ENCODE measurements around the gene UBE2F.
"Not testable (repeated sequence)": the region's sequence is repeated elsewhere in the genome, so short reads cannot be mapped to it uniquely, and the experiment has no call there.

UBE2F gene

DNA sequence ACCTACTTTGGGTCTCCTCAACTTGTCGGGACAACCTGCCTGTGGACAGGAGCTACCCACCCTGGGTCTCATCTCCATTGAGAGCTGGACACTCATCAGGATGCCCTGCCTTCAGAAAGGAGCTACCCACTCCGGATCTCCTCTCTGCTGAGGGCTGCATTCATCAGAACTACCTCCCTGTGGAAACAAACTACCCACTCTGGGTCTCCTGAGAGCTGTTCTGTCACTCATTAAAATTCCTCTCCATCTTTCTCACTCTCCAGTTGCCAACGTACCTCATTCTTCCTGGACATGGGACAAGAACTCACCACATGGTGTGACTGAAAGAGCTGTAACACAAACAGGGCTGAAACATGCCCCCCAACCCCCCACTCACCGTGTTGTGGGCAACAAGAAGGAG lies 22.5 kb upstream of the UBE2F start:
- DNase-seq (ENCODE audit: low read depth): no peak

DNA sequence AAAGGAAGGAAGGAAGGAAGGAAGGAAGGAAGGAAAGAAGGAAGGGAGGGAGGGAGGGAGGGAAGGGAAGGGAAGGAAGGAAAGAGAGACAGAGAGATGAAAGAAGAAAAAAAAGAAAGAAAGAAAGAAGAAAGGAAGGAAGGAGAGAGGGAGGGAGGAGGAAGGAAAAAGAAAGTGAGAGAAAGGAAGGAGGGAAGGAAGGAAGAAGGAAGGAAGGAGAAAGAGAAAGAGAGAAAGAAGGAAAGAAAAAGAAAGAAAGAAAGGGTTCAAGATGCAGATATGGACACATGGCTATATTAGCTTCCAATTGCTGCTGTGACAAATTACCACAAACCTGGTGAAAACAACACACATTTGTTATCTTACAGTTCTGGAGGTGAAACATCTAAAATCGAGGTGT lies 20.4 kb upstream of the UBE2F start:
- DNase-seq (ENCODE audit: low read depth): no peak

DNA sequence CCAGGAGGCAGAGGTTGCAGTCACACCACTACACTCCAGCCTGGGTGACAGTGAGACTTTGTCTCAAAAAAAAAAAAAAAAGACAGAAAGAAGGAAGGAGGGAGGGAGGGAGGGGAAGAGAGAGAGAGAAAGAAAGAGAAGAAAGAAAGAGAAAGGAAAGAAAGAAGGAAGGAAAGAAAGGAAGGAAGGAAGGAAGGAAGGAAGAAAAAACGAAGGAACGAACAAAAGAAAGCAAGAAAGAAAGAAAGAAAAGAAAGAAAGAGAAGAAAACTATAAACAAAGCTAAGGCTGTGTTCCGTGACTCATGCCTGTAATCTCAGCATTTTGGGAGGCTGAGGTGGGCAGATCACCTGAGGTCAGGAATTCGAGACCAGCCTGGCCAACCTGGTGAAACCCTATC lies 15.5 kb upstream of the UBE2F start:
- DNase-seq (ENCODE audit: low read depth): not testable (repeated sequence)

DNA sequence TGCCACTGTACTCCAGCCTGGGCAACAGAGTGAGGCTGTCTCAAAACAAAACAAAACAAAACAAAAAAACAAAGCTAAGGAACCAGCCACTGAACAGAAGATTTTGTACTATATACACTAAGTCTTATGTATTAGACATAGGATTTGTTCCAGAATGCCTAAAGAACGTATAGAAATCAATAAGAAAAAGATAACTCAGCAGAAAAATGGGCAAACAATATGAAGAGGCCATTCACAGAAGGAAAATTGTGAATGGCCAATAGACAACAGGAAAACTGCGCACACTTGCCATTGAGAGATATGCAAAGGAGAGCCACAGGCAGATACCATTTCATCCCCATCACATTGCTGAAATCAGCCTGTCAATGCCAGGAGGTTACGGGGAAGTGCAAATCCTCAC lies 14.9 kb upstream of the UBE2F start:
- DNase-seq (ENCODE audit: low read depth): no peak

DNA sequence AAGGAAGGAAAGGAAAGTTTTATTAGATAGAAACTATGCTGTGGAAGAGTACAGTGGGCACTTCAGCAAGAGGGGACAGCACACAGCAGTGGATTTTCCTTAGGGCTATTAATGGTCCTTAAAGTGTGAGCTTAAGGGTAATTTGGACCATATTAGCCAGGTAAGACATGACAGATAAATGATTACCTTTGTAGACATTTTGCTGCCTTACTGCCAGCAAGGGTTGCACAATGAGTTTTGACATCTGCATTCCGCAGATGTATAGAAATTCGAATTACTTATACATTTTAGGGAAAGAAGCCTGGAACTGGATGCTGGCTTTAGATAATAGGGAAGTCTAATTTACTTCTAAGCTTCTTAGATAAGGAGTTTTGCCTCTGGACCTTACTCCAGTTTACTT lies 14.0 kb upstream of the UBE2F start:
- no peak for DNase-seq (ENCODE audit: low read depth)

DNA sequence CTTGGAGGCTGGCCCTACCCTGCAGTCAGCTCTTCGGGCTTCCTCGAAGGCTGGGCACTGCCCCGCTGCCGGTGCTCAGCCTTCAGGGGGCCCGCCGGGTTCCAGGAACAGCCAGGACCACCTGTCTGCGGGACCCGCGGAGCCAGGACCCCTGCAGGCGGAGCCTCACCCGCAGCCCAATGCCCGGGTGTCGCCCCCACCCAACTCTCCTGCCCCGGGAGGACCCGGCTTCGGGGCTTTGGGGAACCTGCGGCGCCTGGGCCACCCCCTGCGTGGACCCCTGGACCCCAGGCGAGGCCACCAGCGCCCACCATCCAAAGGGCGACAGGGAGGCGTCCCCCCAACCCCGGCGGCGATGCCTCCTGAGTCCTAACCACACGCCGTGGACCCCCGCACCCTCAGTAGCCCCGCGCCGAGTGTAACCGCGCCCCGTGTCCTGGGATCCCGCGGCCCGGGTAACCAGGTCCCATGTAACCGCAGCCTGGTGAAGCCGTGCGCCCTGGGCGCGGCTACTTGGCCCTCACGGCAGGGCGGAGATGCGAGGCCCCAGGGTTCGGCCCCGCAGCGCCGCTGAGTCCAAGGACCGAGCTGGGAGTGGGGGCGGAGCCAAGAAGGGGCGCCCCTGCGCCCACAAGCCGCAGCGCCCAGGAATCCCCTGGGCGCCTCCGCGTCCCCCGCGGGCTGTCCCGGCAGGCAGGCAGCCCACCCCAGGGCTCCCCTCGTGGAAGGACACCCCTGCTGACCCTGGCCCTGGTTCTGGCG lies 11.0 kb upstream of the UBE2F start:
- no peak for DNase-seq (ENCODE audit: low read depth)

DNA sequence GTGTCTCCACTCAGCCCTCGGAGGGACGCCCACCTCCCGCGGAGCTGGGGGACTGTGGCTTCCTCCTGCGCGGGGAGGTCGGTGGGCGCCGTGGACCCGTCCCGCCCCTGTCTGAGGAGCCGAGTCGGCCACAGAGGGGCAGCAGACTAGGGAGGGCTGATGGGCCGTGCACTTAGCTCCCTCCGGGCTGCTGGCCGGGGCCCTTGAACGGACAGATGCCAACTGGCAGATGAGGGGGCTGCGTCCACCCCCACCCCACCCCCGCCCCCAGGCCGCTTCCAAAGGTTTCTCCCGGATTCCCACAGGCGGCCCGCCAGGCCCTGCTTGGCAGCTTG lies 10.4 kb upstream of the UBE2F start:
- no peak for DNase-seq (ENCODE audit: low read depth)

DNA sequence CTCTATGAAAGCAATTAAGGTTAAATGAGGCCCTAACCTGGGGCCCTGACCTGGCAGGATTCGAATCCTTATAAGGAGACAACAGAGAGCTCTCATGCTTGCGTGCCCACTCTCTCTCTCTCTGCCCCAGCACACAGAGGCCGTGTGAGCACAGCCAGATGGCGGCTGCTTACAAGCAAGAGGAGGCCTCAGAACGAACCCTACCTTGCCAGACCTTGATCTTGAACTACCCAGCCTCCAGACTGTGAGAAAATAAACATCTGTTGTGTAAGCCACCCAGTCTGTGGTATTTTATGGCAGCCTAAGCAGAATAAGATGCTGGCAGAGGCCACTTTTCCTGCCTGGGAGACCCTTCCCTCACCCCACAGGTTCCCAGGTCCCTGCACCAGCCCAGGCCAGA lies 5.2 kb upstream of the UBE2F start:
- no peak for DNase-seq (ENCODE audit: low read depth)

DNA sequence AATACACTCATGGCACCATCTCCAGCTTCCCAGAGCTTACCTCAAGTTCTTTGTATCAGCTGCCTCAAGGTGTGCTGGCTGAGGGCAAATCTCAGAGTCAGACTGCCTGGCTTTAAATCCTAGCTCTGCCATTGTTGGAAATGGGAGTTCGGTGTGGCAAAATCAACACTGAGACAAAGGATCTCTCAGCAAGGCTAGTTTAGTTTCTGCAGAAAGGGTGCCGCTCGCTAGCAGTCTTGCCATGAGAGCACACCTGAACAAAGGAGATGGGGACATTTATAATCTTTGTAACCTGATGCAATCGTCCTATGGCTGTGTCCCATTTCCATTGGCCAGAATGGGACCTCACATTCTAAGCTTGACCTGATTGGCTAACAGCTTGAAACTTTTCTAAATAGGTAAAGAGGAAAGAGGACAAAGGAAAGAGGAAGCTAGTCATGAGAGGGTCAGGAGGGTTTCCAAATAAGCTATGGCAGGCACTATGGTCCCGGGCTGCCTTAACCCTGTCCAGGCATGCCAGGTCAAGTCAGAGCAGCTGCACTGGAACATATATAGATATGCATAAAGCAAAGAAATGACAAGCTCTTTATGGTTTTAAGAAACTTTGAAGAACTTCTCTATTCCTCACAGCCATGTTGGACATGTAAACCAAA lies 4.3 kb upstream of the UBE2F start:
- no peak for DNase-seq (ENCODE audit: low read depth)

DNA sequence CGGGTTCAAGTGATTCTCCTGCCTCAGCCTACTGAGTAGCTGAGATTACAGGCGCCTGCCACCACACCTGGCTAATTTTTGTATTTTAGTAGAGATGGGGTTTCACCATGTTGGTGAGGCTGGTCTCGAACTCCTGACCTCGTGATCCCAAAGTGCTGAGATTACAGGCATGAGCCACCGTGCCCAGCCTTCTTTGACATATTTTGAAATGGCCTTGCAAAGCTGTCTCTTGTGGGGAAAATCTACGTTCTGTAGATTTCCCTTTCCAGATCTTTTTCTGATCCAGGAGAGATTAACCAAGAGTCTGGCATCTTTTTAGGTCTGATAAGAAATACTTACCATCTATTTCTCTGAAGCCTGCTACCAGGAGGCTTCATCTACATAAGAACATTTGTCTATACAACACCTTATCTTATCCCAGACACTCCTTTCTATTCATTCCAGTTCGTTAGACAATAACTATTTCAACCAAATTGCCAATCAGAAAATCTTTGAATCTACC lies 3.3 kb upstream of the UBE2F start:
- not testable (repeated sequence) for DNase-seq (ENCODE audit: low read depth)

DNA sequence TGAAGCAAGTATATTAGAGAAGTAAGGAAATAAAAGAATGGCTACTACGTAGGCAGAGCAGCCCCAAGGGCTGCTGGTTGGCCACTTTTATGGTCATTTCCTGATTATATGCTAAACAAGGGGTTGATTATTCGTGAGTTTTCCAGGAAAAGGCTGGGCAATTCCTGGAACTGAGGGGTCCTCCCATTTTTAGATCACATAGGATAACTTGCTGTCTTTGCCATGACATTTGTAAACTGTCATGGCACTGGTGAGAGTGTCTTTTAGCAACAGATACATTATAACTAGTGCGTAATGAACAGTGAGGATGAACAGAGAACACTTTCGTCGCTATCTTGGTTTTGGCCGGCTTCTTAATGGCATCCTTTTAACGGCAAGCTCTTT lies 2.6 kb upstream of the UBE2F start:
- no peak for DNase-seq (ENCODE audit: low read depth)

DNA sequence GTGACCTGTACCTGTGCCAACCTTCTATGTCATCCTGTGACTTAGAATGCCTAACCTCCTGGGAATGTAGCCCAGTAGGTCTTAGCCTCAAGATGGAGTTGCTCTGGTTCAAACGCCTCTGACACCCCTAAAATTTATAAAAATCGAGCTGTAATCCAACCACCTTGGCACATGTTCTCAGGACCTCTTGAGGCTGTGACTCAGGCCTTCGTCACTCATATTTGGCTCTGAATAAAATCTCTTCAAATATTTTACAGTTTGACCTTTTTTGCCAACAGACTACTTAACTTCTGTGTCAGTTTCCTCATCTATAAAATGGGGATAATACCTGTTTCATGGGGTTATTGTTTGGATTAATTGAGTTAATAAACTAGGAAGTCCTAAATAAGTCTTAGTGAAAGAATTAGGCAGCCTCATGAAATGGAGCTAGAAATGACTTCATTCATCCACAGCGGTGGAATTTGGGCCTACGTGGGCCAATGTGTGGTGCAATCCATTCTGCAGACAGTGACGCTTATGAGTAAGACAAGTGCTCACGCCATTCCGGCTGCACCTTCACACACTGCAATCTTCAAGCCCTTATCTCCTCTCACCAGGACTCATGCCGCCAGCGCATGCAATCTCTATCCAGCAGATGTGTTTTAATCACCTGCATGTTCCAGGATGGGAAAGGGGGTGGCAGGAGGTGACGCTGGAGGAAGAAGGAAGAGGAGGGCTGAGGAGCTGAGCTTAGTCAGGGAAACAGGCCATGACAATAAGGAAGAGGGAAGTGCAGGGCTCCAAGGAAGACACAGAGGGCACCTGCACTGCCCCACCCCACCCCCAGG lies 2.0 kb upstream of the UBE2F start:
- DNase-seq (ENCODE audit: low read depth): no peak

DNA sequence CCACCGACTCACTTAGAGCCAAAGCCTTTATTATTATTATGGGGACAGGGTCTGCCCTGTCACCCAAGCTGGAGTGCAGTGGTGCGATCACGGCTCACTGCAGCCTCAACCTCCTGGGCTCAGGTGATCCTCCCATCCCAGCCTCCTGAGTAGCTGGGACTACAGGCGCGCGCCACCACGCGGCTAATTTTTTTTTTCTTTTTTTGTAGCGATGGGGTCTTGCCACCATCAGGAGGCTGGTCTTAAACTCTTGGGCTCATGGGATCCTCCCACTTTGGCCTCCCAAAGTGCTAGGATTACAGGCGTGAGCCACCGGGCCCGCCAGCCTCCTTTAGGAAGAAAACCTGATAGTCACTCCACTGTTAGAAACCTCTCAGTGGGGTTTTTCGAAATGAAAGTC lies 970 bp upstream of the UBE2F start:
- not testable (repeated sequence) for DNase-seq (ENCODE audit: low read depth)

DNA sequence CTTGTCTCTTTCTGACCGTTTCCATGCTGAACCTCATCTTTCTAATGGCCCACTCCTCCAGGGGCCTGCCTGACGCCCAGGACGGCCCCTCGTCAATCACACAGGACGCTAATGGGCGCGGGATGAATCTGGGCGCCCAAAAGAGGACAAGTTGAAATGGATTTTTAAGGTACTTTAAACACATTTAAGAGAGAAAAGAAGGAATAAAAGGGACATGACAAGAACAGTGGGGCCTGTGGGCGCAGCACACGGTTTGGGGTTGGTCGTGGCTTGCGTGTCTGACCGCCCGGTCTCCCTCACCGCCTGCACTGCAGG lies 607 bp upstream of the UBE2F start:
- no peak for DNase-seq (ENCODE audit: low read depth)

DNA sequence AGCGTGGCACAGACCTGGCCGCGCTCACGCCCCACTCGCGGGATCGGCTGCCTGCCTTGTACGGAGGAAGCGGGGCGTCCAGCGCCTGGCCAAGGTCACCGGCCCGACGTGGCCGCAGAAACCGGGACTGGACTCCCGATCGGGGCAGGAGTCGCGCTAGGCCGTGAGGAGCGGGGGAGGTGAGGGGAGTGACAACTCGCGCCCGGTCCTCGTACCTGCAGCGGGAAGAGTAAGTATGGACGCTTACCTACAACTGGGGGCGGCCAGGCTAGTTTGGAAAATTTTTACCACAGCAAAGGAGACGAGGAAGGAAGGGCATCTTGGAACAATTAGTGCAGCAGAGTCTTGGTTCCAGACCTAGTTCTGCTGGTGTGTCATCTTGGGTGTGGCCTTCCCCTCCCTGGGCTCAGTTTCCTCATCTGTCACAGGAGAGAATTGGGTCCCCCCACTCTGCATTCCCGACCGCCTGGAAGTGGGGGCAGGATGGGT lies 693 bp downstream of the UBE2F start:
- no peak for DNase-seq (ENCODE audit: low read depth)

DNA sequence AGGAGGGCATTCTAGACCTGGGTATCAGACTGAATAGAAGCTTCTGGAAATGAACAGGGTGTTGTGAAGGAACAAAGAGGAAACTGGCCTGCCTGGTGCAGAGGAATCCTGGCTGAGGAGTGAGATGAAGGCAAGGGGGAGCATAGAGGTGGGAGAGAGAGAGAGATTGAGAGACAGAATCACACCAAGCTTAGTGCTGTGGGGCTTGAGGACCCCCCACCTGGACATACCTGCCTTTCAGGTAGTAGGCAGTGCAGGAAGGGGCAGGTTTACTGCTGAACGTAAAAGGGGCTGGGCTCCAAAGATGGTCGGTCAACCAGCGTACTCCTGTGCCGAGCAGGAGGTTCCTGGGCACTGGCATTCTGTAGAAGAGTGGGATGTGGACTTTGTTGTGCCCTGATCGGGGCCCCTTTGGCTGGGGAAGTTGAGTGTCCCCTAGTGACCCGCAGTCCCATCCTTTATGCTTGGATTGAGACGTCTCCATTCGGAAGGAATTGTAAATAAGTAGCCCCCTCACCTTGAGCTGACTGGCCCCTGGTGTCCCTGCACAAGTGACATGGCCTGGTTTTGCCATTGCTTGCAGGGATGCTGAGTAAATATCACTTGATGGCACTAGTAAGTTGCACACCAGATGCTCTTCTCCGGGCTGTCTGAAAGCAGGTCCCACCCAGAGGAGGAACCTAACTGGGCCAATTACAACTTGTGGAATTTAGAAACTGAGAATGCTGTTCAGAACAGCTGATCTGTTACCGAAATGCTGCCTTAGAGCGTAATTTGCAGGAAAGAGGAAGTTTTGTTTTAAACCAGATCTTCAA lies 1.4 kb downstream of the UBE2F start:
- DNase-seq (ENCODE audit: low read depth): no peak

DNA sequence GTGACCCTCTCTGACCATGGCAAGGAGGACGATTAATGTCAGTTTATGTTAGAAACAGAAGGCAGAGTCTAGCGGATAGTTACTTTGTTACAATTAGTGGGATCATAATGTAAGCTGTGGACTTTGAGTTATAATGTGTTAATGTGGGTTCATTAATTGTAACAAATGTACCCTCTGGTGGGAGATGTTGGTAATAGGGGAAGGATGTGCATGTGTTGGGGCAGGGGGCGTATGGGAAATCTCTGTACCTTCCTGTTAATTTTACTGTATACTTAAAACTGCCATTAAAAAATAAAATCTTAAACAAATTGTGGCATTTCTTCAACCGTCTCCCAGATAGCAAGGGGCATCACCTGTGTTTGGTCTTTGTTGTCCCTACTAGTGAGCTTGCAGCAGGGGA lies 4.8 kb downstream of the UBE2F start:
- DNase-seq (ENCODE audit: low read depth): no peak

DNA sequence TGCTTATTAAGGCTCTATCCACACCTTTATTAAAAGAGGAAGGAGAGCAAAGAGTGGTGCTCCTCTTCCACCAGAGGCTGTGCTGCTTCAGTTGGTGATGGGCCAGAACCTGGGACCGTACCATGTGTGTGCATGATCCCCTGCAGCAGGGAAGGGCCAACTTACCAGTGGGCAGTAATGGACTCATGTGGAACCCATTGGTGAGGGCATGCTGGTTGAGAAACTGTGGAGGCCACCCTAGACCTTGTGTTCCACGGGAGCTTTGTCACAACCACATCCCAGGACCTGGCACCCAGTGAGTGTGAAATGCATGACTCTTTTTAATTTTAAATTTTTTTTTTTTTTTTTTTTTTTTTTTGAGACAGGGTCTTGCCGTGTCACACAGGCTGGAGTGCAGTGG lies 5.4 kb downstream of the UBE2F start:
- no peak for DNase-seq (ENCODE audit: low read depth)

DNA sequence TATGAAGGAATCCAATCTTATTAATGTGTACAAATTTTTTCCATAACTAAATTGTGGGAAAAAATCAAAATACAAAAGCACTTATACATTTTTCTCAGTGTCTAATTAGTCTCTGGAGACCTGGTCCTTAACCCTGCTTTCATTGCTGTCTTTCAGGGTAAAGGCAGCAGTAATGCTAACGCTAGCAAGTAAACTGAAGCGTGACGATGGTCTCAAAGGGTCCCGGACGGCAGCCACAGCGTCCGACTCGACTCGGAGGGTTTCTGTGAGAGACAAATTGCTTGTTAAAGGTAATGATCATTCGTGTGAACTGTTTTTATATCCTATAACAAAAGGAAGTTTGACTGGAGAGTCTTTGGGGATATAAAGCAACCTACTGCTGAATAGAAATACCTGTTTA lies 6.1 kb downstream of the UBE2F start:
- DNase-seq (ENCODE audit: low read depth): no peak

DNA sequence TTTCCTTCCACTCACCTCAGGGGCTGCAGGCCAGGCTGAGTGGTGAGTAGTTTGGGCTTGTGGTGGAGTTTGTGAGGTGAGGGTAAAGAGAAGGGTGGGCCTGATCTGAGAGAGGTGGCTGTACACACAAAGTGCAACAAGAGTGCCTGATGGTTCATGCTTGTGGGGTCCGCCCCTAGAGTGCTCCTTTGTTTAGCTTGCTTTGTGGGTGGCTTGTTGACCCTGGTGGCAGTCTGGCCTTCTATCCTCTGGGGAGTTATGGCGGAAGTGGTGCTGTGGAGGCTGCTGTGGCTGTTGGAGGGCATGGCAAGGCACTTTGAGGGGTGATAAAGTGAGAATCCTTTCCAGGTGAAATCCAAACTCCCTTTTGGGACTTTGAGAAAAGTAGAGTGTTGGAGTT lies 10.6 kb downstream of the UBE2F start:
- DNase-seq (ENCODE audit: low read depth): no peak

DNA sequence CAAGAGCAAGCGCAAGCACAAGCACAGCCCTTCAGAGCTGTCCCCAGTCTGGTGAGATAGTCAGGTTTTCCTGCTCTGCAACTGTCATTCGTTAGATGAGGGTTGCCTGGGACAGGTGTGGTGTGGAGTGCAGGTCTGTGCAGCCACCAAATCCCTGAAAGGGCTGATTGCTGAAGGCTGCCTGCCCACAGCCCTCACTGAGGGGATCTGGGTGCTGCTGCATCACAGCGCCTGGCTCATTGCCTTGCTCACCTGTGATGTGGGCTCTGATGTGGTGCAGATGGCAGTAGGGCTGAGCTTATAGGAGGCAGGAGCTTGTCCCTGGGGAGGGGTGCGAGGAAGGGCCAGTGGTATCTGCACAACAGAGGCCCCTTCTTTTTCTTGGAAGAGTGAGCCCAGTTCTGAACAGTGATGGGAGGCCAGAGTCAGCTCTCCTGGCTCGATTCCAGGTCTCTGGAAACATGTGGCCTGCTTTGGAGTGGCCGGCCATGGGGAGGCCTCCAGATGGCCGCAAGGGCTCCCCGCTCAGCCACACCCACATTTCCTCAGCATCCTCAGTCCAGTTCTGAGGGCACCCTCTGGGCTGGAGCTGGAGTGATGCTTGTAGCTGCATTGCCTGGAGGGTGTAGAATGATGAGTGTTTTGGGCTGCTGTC lies 11.4 kb downstream of the UBE2F start:
- DNase-seq (ENCODE audit: low read depth): no peak

DNA sequence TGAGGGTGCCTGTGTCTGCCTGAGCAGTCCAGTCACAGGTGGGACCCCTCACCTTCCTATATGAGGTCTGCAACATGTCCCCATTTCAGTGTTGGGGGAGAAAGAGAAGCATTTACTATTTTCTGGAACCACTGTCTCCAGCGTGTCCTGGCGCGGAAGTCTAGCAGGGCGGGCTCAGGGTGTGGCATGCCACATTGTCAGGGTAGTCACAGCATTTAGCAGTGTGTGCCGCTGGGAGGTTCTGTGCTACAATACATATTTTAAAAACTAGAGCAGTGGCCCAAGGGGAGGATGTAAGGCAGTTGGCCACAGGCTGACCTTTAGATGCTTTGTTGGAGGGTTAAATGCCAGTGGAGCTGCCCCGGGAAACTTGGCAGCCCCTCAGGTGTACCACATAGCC lies 12.5 kb downstream of the UBE2F start:
- DNase-seq (ENCODE audit: low read depth): no peak
